ENCODE data around the gene ALG6.

DNA sequence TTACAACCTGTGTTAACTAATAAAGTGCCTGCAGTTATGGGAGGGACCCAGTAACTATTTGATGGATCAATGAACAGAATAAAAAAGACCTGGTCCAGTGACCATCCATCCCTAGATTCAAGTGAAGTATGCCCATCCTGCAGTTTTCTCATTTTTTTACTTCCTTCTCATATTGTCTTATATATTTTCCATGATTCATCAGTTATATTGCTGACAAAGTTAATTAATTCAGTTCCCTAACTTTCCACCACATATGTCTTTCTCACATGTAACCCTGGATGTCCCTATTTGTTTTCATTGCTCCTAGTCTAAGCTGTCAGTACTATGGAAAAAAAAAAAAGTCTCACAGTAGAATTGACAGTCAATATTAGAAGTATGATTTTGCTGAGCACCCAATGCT, 91.3 kb downstream of the ALG6 start:
- TF ChIP-seq SUZ12 (IDR thresholded peaks at IDR 0.05; ENCODE audit: extremely low read depth, insufficient read depth, insufficient read length) (no peak), ZNF274 (IDR thresholded peaks at IDR 0.05; ENCODE audit: low read depth, low read length) (no peak), YY1 (IDR thresholded peaks at IDR 0.05; ENCODE audit: insufficient read depth, insufficient read length) (no peak)

Data from NT2/D1 (cell line).